ENCODE results near the gene MT1A.
A peak's percentile ranks its signal among the peaks of the same experiment; 100 is the strongest.

MT1A gene

GRCh38 chr16:56607109-56607618, 31.3 kb upstream of the MT1A start:
- peak overlapping the region; percentile 55 for H3K4me3 ChIP-seq (ENCODE audit: low read length)
- no peak for TF ChIP-seq CTCF (conservative IDR thresholded peaks at IDR 0.05; ENCODE audit: low read length)
- peak; percentile 99 for DNase-seq (ENCODE audit: low read depth)

GRCh38 chr16:56607675-56608042, 30.8 kb upstream of the MT1A start:
- H3K4me3 ChIP-seq (ENCODE audit: low read length), result peak overlapping the region; percentile 55
- DNase-seq (ENCODE audit: low read depth), result no peak
- TF ChIP-seq CTCF (conservative IDR thresholded peaks at IDR 0.05; ENCODE audit: low read length), result no peak

- DNase-seq (ENCODE audit: low read depth), result peak; percentile 97
- TF ChIP-seq CTCF (conservative IDR thresholded peaks at IDR 0.05; ENCODE audit: low read length), result no peak
- peak within 1 kb of the TSS; percentile 89 for H3K4me3 ChIP-seq (ENCODE audit: low read length)
Measured at GRCh38 chr16:56608043-56608875, 30.2 kb upstream of the MT1A start, which contains the start of gene MT2A. Gene MT2A, plus strand, starts transcription at chr16:56608584. Its CDS starts 72 bp downstream, at chr16:56608656.

- no peak for TF ChIP-seq CTCF (conservative IDR thresholded peaks at IDR 0.05; ENCODE audit: low read length)
- DNase-seq (ENCODE audit: low read depth), result no peak
- peak overlapping the region; percentile 89 for H3K4me3 ChIP-seq (ENCODE audit: low read length)
Measured at GRCh38 chr16:56608876-56609462, 29.5 kb upstream of the MT1A start.

GRCh38 chr16:56609463-56609921, 29.0 kb upstream of the MT1A start:
- DNase-seq (ENCODE audit: low read depth), result peak; percentile 86
- peak; percentile 40 for TF ChIP-seq CTCF (conservative IDR thresholded peaks at IDR 0.05; ENCODE audit: low read length)
- H3K4me3 ChIP-seq (ENCODE audit: low read length), result peak overlapping the region; percentile 89

- DNase-seq (ENCODE audit: low read depth), result peak; percentile 89
- H3K4me3 ChIP-seq (ENCODE audit: low read length), result peak overlapping the region; percentile 89
- TF ChIP-seq CTCF (conservative IDR thresholded peaks at IDR 0.05; ENCODE audit: low read length), result peak; percentile 6; the same call in 1 of the 2 replicates
Measured at GRCh38 chr16:56610017-56610608, 28.4 kb upstream of the MT1A start.
